H9 (cell line): ENCODE results near the gene COA1. TPM values are rescaled to one million over a fixed set of nuclear protein-coding genes. Genes with fewer than 3 reads are reported as not detected.

ENCODE experiments used
- DNase-seq: peaks from one replicate; pipeline ENCODE4 v3.0.0-alpha.2; 2017
- H2AFZ ChIP-seq: one replicate; pipeline ENCODE4 v1.6.1; 2013; ENCODE audit warnings: mild to moderate bottlenecking, low read length, control low read depth, moderate library complexity
- H2AK5ac ChIP-seq: 2 replicates; pipeline ENCODE4 v1.6.1; 2013; ENCODE audit warnings: low read length, control low read depth, mixed read lengths; ENCODE audit not compliant: insufficient read length
- H2BK120ac ChIP-seq: one replicate; pipeline ENCODE4 v1.6.1; 2013; ENCODE audit warnings: low read depth, mild to moderate bottlenecking, low read length, control low read depth, inconsistent platforms; ENCODE audit not compliant: poor library complexity, severe bottlenecking
- H2BK12ac ChIP-seq: 2 replicates; pipeline ENCODE4 v1.6.1; 2013; ENCODE audit warnings: low read length, control low read depth, mixed read lengths, low read depth; ENCODE audit not compliant: insufficient read length
- H2BK15ac ChIP-seq: 2 replicates; pipeline ENCODE4 v1.6.1; 2013; ENCODE audit warnings: low read depth, low read length, control low read depth
- H2BK20ac ChIP-seq: one replicate; pipeline ENCODE4 v1.6.1; 2013; ENCODE audit warnings: low read depth, mild to moderate bottlenecking, low read length, control low read depth, inconsistent platforms; ENCODE audit not compliant: poor library complexity, severe bottlenecking
- H2BK5ac ChIP-seq: 2 replicates; pipeline ENCODE4 v1.6.1; 2013; ENCODE audit warnings: low read length, control low read depth, mixed read lengths; ENCODE audit not compliant: insufficient read length
- H3K14ac ChIP-seq: 2 replicates; pipeline ENCODE4 v1.6.1; 2013; ENCODE audit warnings: low read length, control low read depth; ENCODE audit not compliant: insufficient read depth
- H3K18ac ChIP-seq: 2 replicates; pipeline ENCODE4 v1.6.1; 2013; ENCODE audit warnings: low read depth, mild to moderate bottlenecking, mixed read lengths, low read length, control low read depth; ENCODE audit not compliant: insufficient read length
- H3K23ac ChIP-seq: 2 replicates; pipeline ENCODE4 v1.6.1; 2013; ENCODE audit warnings: low read length, control low read depth, mixed read lengths, low read depth; ENCODE audit not compliant: insufficient read length
- H3K23me2 ChIP-seq: 2 replicates; pipeline ENCODE4 v1.6.1; 2013; ENCODE audit warnings: low read depth, mild to moderate bottlenecking, mixed read lengths, low read length, control low read depth; ENCODE audit not compliant: insufficient read length, poor library complexity, severe bottlenecking
- H3K27ac ChIP-seq: 2 replicates; pipeline ENCODE4 v1.5.1; 2013; ENCODE audit warnings: low read length, control low read depth, mixed read lengths, low read depth; ENCODE audit not compliant: insufficient read length
- H3K27me3 ChIP-seq: 2 replicates; pipeline ENCODE4 v1.6.1; 2013; ENCODE audit warnings: low read length, control low read depth, inconsistent platforms; ENCODE audit not compliant: insufficient read depth
- H3K4ac ChIP-seq: 2 replicates; pipeline ENCODE4 v1.6.1; 2013; ENCODE audit warnings: low read depth, mild to moderate bottlenecking, control low read depth, inconsistent platforms, low read length, moderate library complexity
- H3K4me1 ChIP-seq: 2 replicates; pipeline ENCODE4 v1.6.1; 2013; ENCODE audit warnings: low read length, control low read depth, inconsistent platforms; ENCODE audit not compliant: insufficient read depth
- H3K4me2 ChIP-seq: 2 replicates; pipeline ENCODE4 v1.6.1; 2013; ENCODE audit warnings: low read length, control low read depth, mixed read lengths; ENCODE audit not compliant: insufficient read length, insufficient read depth
- H3K56ac ChIP-seq: 2 replicates; pipeline ENCODE4 v1.6.1; 2013; ENCODE audit warnings: low read depth, mild to moderate bottlenecking, mixed read lengths, low read length, control low read depth; ENCODE audit not compliant: insufficient read length
- H3K79me1 ChIP-seq: 2 replicates; pipeline ENCODE4 v1.6.1; 2013; ENCODE audit warnings: low read depth, mild to moderate bottlenecking, moderate library complexity, low read length, control low read depth, inconsistent platforms; ENCODE audit not compliant: insufficient read depth, poor library complexity, severe bottlenecking
- H3K79me2 ChIP-seq: 2 replicates; pipeline ENCODE4 v1.6.1; 2013; ENCODE audit warnings: low read length, control low read depth, inconsistent platforms; ENCODE audit not compliant: insufficient read depth
- H3K9ac ChIP-seq: 2 replicates; pipeline ENCODE4 v1.6.1; 2013; ENCODE audit warnings: low read length, control low read depth, mixed read lengths; ENCODE audit not compliant: insufficient read length; ENCODE audit errors: extremely low read depth
- H3K9me3 ChIP-seq: one replicate; pipeline ENCODE4 v1.6.1; 2013; ENCODE audit warnings: low read depth, low read length, inconsistent platforms; ENCODE audit not compliant: control insufficient read depth
- H3T11ph ChIP-seq: one replicate; pipeline ENCODE4 v1.6.1; 2013; ENCODE audit warnings: mild to moderate bottlenecking, low read length, control low read depth, inconsistent platforms
- H4K20me1 ChIP-seq: one replicate; pipeline ENCODE4 v1.6.1; 2013; ENCODE audit not compliant: control insufficient read depth, insufficient read length, insufficient read depth
- H4K5ac ChIP-seq: 2 replicates; pipeline ENCODE4 v1.6.1; 2013; ENCODE audit warnings: low read depth, mild to moderate bottlenecking, mixed read lengths, low read length, control low read depth; ENCODE audit not compliant: insufficient read length
- H4K8ac ChIP-seq: replicated peaks from 2 replicates; pipeline ENCODE4 v1.6.1; 2013; ENCODE audit warnings: low read length, control low read depth, mixed read lengths, low read depth; ENCODE audit not compliant: insufficient read length
- H4K91ac ChIP-seq: 2 replicates; pipeline ENCODE4 v1.6.1; 2013; ENCODE audit warnings: low read depth, mild to moderate bottlenecking, moderate library complexity, mixed read lengths, low read length, control low read depth; ENCODE audit not compliant: insufficient read length
- H3K27ac Mint-ChIP-seq, 3 experiments: 2 replicates in 2 of 3; 3 replicates in 1 of 3; pipeline ENCODE4 v1.8.0; 2020 to 2021; ENCODE audit warnings: mixed read lengths in 3 of 3, mild to moderate bottlenecking in 1 of 3, moderate library complexity in 1 of 3
- H3K27me3 Mint-ChIP-seq: 2 replicates; pipeline ENCODE4 v1.8.0; 2021; ENCODE audit warnings: low read depth, mild to moderate bottlenecking, moderate library complexity, mixed read lengths
- H3K36me3 Mint-ChIP-seq, 3 experiments: 2 replicates in 2 of 3; 3 replicates in 1 of 3; pipeline ENCODE4 v1.8.0; 2020 to 2021; ENCODE audit warnings: low read depth in 3 of 3, mixed read lengths in 3 of 3; ENCODE audit not compliant: insufficient read depth in 1 of 3
- H3K4me1 Mint-ChIP-seq, 2 experiments: 2 replicates each; pipeline ENCODE4 v1.8.0; 2020; ENCODE audit warnings: mixed read lengths in 2 of 2
- H3K4me3 Mint-ChIP-seq, 2 experiments: 2 replicates in 1 of 2; 3 replicates in 1 of 2; pipeline ENCODE4 v1.8.0; 2020 to 2021; ENCODE audit warnings: mild to moderate bottlenecking in 2 of 2, mixed read lengths in 2 of 2, moderate library complexity in 1 of 2
- H3K9me3 Mint-ChIP-seq, 2 experiments: 2 replicates in 1 of 2; 3 replicates in 1 of 2; pipeline ENCODE4 v1.8.0; 2020; ENCODE audit warnings: mild to moderate bottlenecking in 2 of 2, mixed read lengths in 2 of 2, moderate library complexity in 1 of 2
- CTCF ChIP-seq: fragments of 200-600 bp; sonication (generic); conservative IDR thresholded peaks from 3 replicates; pipeline ENCODE4 v1.8.0; 2021; ENCODE audit warnings: antibody characterized with exemption, mild to moderate bottlenecking
- WGBS: extraction: QIAGEN DNeasy Blood & Tissue Kit; methylation state at CpG from one replicate; pipeline ENCODE4 v1.1.7; 2013; ENCODE audit warnings: missing lambda C conversion rate, low lambda C conversion rate, mixed read lengths; ENCODE audit not compliant: insufficient read length; ENCODE audit errors: extremely low coverage; 5-methylcytosine and 5-hydroxymethylcytosine counted together
- total RNA-seq: library from RNA; stranded (reverse); gene quantifications from 2 replicates; pipeline ENCODE4 v1.2.1, GENCODE V29; 2021

COA1 gene
- total RNA-seq, 1 experiment from 2014 or later = 138 TPM

GRCh38 chr7:43769791-43770465, 40.6 kb upstream of the COA1 start:
- no CpG with 5 or more reads among the region's 10 CpGs for WGBS
- Histone ChIP-seq H3K4ac (no peak overlapping the region), H3K27me3 (no peaks in the 10 kb centered on the region), H3K23ac (no peak overlapping the region), H2AK5ac (no peak overlapping the region), H2BK5ac (no peak overlapping the region), H4K5ac (no peak overlapping the region), H2BK15ac (no peak overlapping the region), H2BK20ac (no peak overlapping the region), H3K4me2 (no peak overlapping the region), H3K4me1 (no peaks in the 10 kb centered on the region), H2AFZ (no peak overlapping the region), H3K9me3 (no peaks in the 10 kb centered on the region), H3T11ph (no peak overlapping the region), H3K23me2 (no peaks in the 10 kb centered on the region), H4K20me1 (no peaks in the 10 kb centered on the region), H3K18ac (no peak overlapping the region), H4K91ac (no peak overlapping the region), H4K8ac (no peak overlapping the region), H3K79me1 (no peaks in the 10 kb centered on the region), H2BK12ac (no peak overlapping the region), H3K9ac (no peak overlapping the region), H3K27ac (no peak overlapping the region), H3K14ac (no peak overlapping the region), H3K56ac (no peak overlapping the region), H2BK120ac (no peak overlapping the region), H3K79me2 (0 out of 2 replicates have a peak, but pooled peaks cover under 1% of the 10 kb centered on the region)
- peak overlapping the region; percentile 53 to 79 (median 68); a peak in 3 of 7 replicates for H3K27ac Mint-ChIP-seq
- H3K9me3 Mint-ChIP-seq = peaks cover 6 to 8% of the 10 kb centered on the region in 2 experiments; a peak in 3 of 5 replicates
- H3K27me3 Mint-ChIP-seq = no peaks in the 10 kb centered on the region; the same call in 1 of the 2 replicates
- peaks cover 9 to 21% (median 10%) of the 10 kb centered on the region in 3 experiments; a peak in 6 of 7 replicates for H3K36me3 Mint-ChIP-seq
- peaks cover under 1 to 14% of the 10 kb centered on the region in 2 experiments; a peak in 3 of 4 replicates for H3K4me1 Mint-ChIP-seq
- TF ChIP-seq CTCF = no peak
- DNase-seq = no peak
- no peak overlapping the region for H3K4me3 Mint-ChIP-seq
